Smooth muscle cell of bladder (primary cell): Measurements from ENCODE around the gene ATR. TPM values are rescaled to one million over a fixed set of nuclear protein-coding genes. Genes with fewer than 3 reads are reported as not detected.

Source experiments
- total RNA-seq: library from RNA; depleted of rRNA; stranded (reverse); fragments of >200 nt; gene quantifications from 2 replicates; pipeline ENCODE4 v1.2.3, GENCODE V29; 2014

Gene ATR
- total RNA-seq: 16.8 and 22.8 TPM in 2 replicates

GRCh38 chr3:142578329-142579223 is at the start of gene ATR:
Gene ATR (minus strand): TSS chr3:142578733. CDS start chr3:142578704, 29 bp downstream.

GRCh38 chr3:142595951-142596725 is 17.6 kb upstream of the ATR start, which contains the start of gene PLS1:
Gene PLS1 (plus strand): TSS chr3:142596393. CDS start chr3:142664238, 67,845 bp downstream.

GRCh38 chr3:142447852-142448823 is 130.4 kb downstream of the ATR start, which contains the start of gene XRN1:
Gene XRN1 (minus strand): TSS chr3:142448037. CDS start chr3:142447944, 93 bp downstream.

Other genes with a start within 250 kb of the ATR start
- gene XRN1, start 130.7 kb downstream of the ATR start, total RNA-seq: 35.1 and 47.5 TPM in 2 replicates
- gene PLS1, start 17.7 kb upstream of the ATR start, total RNA-seq: 0.14 and 0.37 TPM in 2 replicates
- gene TRPC1, start 145.3 kb upstream of the ATR start, total RNA-seq: 31.4 and 38.5 TPM in 2 replicates